Left colon (tissue), 2 donors: Measurements from ENCODE around the gene FAM110D. TPM values are rescaled to one million over a fixed set of nuclear protein-coding genes. Genes with fewer than 3 reads are reported as not detected.
A peak's percentile ranks its signal among the peaks of the same experiment; 100 is the strongest.

Experiments used
- ATAC-seq: fragments of 200-7000 bp; cut with Tn5 transposase; one replicate; pipeline ENCODE4 v1.9.1; 2020; ENCODE audit warnings: mild to moderate bottlenecking, moderate library complexity
- DNase-seq, 2 donors: peaks; one replicate each; pipeline ENCODE4 v3.0.0-alpha.2; 2020
- intact Hi-C, 2 donors: fragments of 100-400 bp; cut with DNase I in 1 of 2; cut with micrococcal nuclease in 1 of 2; formaldehyde crosslinking; loops; one replicate each; pipeline versions ENCODE4 v1.11.2 to v1.14.0; 2022; cut with DNase I, micrococcal nuclease
- total RNA-seq, 2 donors: library from RNA; stranded (reverse); fragmentation: NEBNext Ultra II Directional; extraction: Animal tissue kit (Norgen Biotek cat#: 25700); gene quantifications; one replicate each; pipeline ENCODE4 v1.2.1, GENCODE V29; 2021
- donor health status: DM: no; HTN: no; CAD: no.
- donor health status: DM: yes; HTN: yes; CAD: no.

FAM110D gene
- total RNA-seq, 2 donors from 2014 or later: 0.85 to 1.0 TPM

GRCh38 chr1:26158271-26158907, 490 bp upstream of the FAM110D start:
- DNase-seq: no peak
- no peak for ATAC-seq
- intact Hi-C loops: no loop called here

GRCh38 chr1:26159743-26160039, 812 bp downstream of the FAM110D start:
- no peak for ATAC-seq
- DNase-seq: no peak
- intact Hi-C loops: loop anchor here in 1 of 2 donors (5.0 kb wide), 1 partner anchor 52 kb away; no protein-coding TSS in a partner anchor

- intact Hi-C loops: loop anchor here in 1 of 2 donors (5.0 kb wide), 1 partner anchor 53 kb away; no protein-coding TSS in a partner anchor
- DNase-seq (no peak), ATAC-seq (no peak)
These were observed 1.9 kb downstream of the FAM110D start for GRCh38 chr1:26160527-26161414.

GRCh38 chr1:26161415-26162219, 2.7 kb downstream of the FAM110D start:
- intact Hi-C loops: loop anchor here in 1 of 2 donors (5.0 kb wide), 1 partner anchor 54 kb away; no protein-coding TSS in a partner anchor
- ATAC-seq (peak; percentile 76), DNase-seq (peak in 1 of 2 donors; percentile 61)

GRCh38 chr1:26162220-26162709, 3.4 kb downstream of the FAM110D start:
- no peak for DNase-seq
- no peak for ATAC-seq
- intact Hi-C loops: loop anchor here in 1 of 2 donors (5.0 kb wide), 1 partner anchor 55 kb away; no protein-coding TSS in a partner anchor

GRCh38 chr1:26163684-26164035, 4.8 kb downstream of the FAM110D start:
- intact Hi-C loops: loop anchor here in 1 of 2 donors (5.0 kb wide), 1 partner anchor 56 kb away; no protein-coding TSS in a partner anchor
- no peak for ATAC-seq
- DNase-seq: no peak

GRCh38 chr1:26164036-26164860, 5.4 kb downstream of the FAM110D start:
- ATAC-seq (peak; percentile 54), DNase-seq (peak in 1 of 2 donors; percentile 56)
- intact Hi-C loops: loop anchor here in 1 of 2 donors (5.0 kb wide), 1 partner anchor 57 kb away; no protein-coding TSS in a partner anchor

GRCh38 chr1:26164861-26165842, 6.3 kb downstream of the FAM110D start:
- ATAC-seq: no peak
- no peak for DNase-seq
- intact Hi-C loops: loop anchor here in 1 of 2 donors (5.0 kb wide), 1 partner anchor 58 kb away; no protein-coding TSS in a partner anchor

GRCh38 chr1:26166719-26167281, 7.9 kb downstream of the FAM110D start:
- no peak for ATAC-seq
- intact Hi-C loops: no loop called here
- DNase-seq: no peak

GRCh38 chr1:26168410-26169197, 9.7 kb downstream of the FAM110D start, which contains the start of gene C1orf232:
Gene C1orf232 (minus strand): TSS chr1:26168963. CDS start chr1:26168499, 464 bp downstream.
- DNase-seq (no peak), ATAC-seq (no peak)
- intact Hi-C loops: no loop called here

- intact Hi-C loops: no loop called here
- DNase-seq: no peak
- ATAC-seq: no peak
These were observed 10.3 kb downstream of the FAM110D start for GRCh38 chr1:26169198-26169554.

GRCh38 chr1:26169669-26170471, 11.0 kb downstream of the FAM110D start, which contains the start of gene ZNF593:
Gene ZNF593 (plus strand): TSS chr1:26169908. CDS start chr1:26169984, 76 bp downstream.
- peak; percentile 97 for ATAC-seq
- DNase-seq: peak; percentile 92 to 94
- intact Hi-C loops: loop anchor here in 1 of 2 donors (10.0 kb wide), 1 partner anchor 65 kb away; the partner anchor contains the start of gene CEP85

GRCh38 chr1:26170472-26170821, 11.6 kb downstream of the FAM110D start:
- DNase-seq (no peak), ATAC-seq (peak; percentile 21)
- intact Hi-C loops: loop anchor here in 1 of 2 donors (10.0 kb wide), 1 partner anchor 64 kb away; the partner anchor contains the start of gene CEP85
